Endothelial cell of umbilical vein (primary cell): ENCODE results near the gene PTPRT. TPM values are rescaled to one million over a fixed set of nuclear protein-coding genes. Genes with fewer than 3 reads are reported as not detected.

Source experiments
- BruUV-seq: library from RNA; stranded (reverse); fragments of 400-500 nt; replicated peaks from 2 replicates; lab custom pipeline; 2021; lab: Mats Ljungman, UMichigan
- CTCF ChIA-PET: fragments of 300-600, 350-600 bp; sonication (Branson Sonifier 250); formaldehyde crosslinking; loops from one replicate; lab custom pipeline; 2021; ENCODE audit warnings: antibody characterized with exemption, inconsistent platforms; lab: Charles Lee
- POLR2A ChIA-PET: fragments of 300-600, 350-600 bp; sonication (Branson Sonifier 250); formaldehyde crosslinking; loops from one replicate; lab custom pipeline; 2021; ENCODE audit warnings: antibody characterized with exemption, inconsistent platforms; lab: Charles Lee
- DNase-seq: peaks from one replicate; pipeline ENCODE4 v3.0.0-alpha.2; 2011; ENCODE audit warnings: low read depth, low spot score
- FAIRE-seq: peaks from 2 replicates; lab custom pipeline; 2011; peaks lifted over from hg19 to GRCh38; lab: Jason Lieb, UNC
- H2AFZ ChIP-seq: 2 replicates; pipeline ENCODE4 v1.6.0; 2012; ENCODE audit warnings: low read depth, low read length, control low read depth, inconsistent platforms
- H3K27ac ChIP-seq: 2 replicates; pipeline ENCODE4 v1.5.1; 2011; ENCODE audit warnings: low read depth, mild to moderate bottlenecking, control low read depth, low read length, moderate library complexity; ENCODE audit not compliant: insufficient read depth
- H3K27me3 ChIP-seq, 2 experiments: 2 replicates each; pipeline versions ENCODE4 v1.6.0 to v1.6.1; 2011; ENCODE audit warnings: low read length in 2 of 2, mixed read lengths in 1 of 2; ENCODE audit not compliant: control insufficient read depth in 2 of 2, insufficient read depth in 2 of 2
- H3K36me3 ChIP-seq, 2 experiments: 2 replicates in 1 of 2; 3 replicates in 1 of 2; pipeline ENCODE4 v1.5.1; 2011; ENCODE audit warnings: low read length in 2 of 2, mild to moderate bottlenecking in 1 of 2, moderate library complexity in 1 of 2; ENCODE audit not compliant: control insufficient read depth in 2 of 2, insufficient read depth in 2 of 2; ENCODE audit errors: extremely low read depth in 1 of 2
- H3K4me1 ChIP-seq: 3 replicates; pipeline ENCODE4 v1.5.1; 2011; ENCODE audit warnings: mild to moderate bottlenecking, low read length; ENCODE audit not compliant: control insufficient read depth, insufficient read depth; ENCODE audit errors: extremely low read depth
- H3K4me2 ChIP-seq: 2 replicates; pipeline ENCODE4 v1.6.1; 2011; ENCODE audit warnings: low read length, control low read depth, mixed read lengths; ENCODE audit not compliant: insufficient read depth
- H3K4me3 ChIP-seq, 3 experiments: fragments of 200-600 bp in 1 of 3; sonication (generic), shearing (Covaris generic) in 1 of 3; replicated peaks in 1 of 3; 2 replicates each; pipeline ENCODE4 v1.5.1; 2011 to 2016; ENCODE audit warnings: control low read depth in 3 of 3, low read length in 3 of 3, mild to moderate bottlenecking in 2 of 3, inconsistent platforms in 1 of 3, low read depth in 1 of 3, moderate library complexity in 1 of 3; ENCODE audit not compliant: insufficient read depth in 1 of 3
- H3K79me2 ChIP-seq: 2 replicates; pipeline ENCODE4 v1.6.0; 2012; ENCODE audit warnings: low read length, inconsistent platforms; ENCODE audit not compliant: control insufficient read depth, insufficient read depth
- H3K9ac ChIP-seq: replicated peaks from 2 replicates; pipeline ENCODE3; 2011; ENCODE audit warnings: low read length, control low read depth; ENCODE audit not compliant: insufficient read depth; ENCODE audit errors: extremely low read depth
- H3K9me1 ChIP-seq: replicated peaks from 3 replicates; pipeline ENCODE4 v1.6.0; 2011; ENCODE audit warnings: mild to moderate bottlenecking, low read length; ENCODE audit not compliant: control insufficient read depth, insufficient read depth; ENCODE audit errors: extremely low read depth
- H3K9me3 ChIP-seq: replicated peaks from 2 replicates; pipeline ENCODE4 v1.5.1; 2012; ENCODE audit warnings: low read length, inconsistent platforms; ENCODE audit not compliant: control insufficient read depth, insufficient read depth
- H4K20me1 ChIP-seq: replicated peaks from 2 replicates; pipeline ENCODE3; 2011; ENCODE audit warnings: mild to moderate bottlenecking, low read length; ENCODE audit not compliant: control insufficient read depth, insufficient read depth; ENCODE audit errors: extremely low read depth
- EZH2 ChIP-seq: IDR thresholded peaks from 2 replicates; pipeline ENCODE4 v1.6.1; 2012; ENCODE audit warnings: borderline replicate concordance, low read depth, mild to moderate bottlenecking, moderate library complexity, low read length, inconsistent platforms; ENCODE audit not compliant: severe bottlenecking
- FOS ChIP-seq: IDR thresholded peaks from 2 replicates; pipeline ENCODE4 v1.6.1; 2011; ENCODE audit warnings: mild to moderate bottlenecking, low read length, moderate library complexity, borderline replicate concordance; ENCODE audit not compliant: insufficient read depth
- GATA2 ChIP-seq: IDR thresholded peaks from 2 replicates; pipeline ENCODE4 v1.7.0; 2011; ENCODE audit warnings: low read depth, mild to moderate bottlenecking, moderate library complexity, mixed read lengths, low read length; ENCODE audit not compliant: insufficient read length, insufficient read depth
- JUN ChIP-seq: IDR thresholded peaks from 2 replicates; pipeline ENCODE4 v1.6.1; 2011; ENCODE audit warnings: borderline replicate concordance, low read depth; ENCODE audit not compliant: insufficient read length, insufficient read depth
- MAX ChIP-seq: IDR thresholded peaks from 2 replicates; pipeline ENCODE4 v1.6.1; 2011; ENCODE audit not compliant: insufficient read depth, insufficient read length
- MYC ChIP-seq: IDR thresholded peaks from one replicate; pipeline ENCODE4 v1.6.1; 2011; ENCODE audit warnings: mild to moderate bottlenecking, low read depth, low read length
- POLR2A ChIP-seq: IDR thresholded peaks from 2 replicates; pipeline ENCODE4 v1.6.1; 2012; ENCODE audit warnings: low read depth, mild to moderate bottlenecking, control low read depth, low read length
- POLR2AphosphoS5 ChIP-seq: IDR thresholded peaks from 2 replicates; pipeline ENCODE4 v1.6.1; 2012; ENCODE audit warnings: low read depth, mild to moderate bottlenecking, control low read depth, low read length, moderate library complexity; ENCODE audit not compliant: insufficient read depth
- dilution Hi-C: fragments of 300-500 bp; cut with MboI; formaldehyde crosslinking; loops from one replicate; pipeline ENCODE4 v1.15.0; 2019; ENCODE audit warnings: low sequenced_read_pairs; ENCODE audit not compliant: extremely low pct_ligation_motif_present
- intact Hi-C: fragments of 100-400 bp; cut with micrococcal nuclease; formaldehyde crosslinking; loops from one replicate; pipeline ENCODE4 v1.10.0; 2022
- polyA plus RNA-seq, 4 experiments: library from polyadenylated mRNA; depleted of rRNA in 3 of 4; stranded (reverse) in 3 of 4; unstranded in 1 of 4; fragments of >200 nt; gene quantifications; 2 replicates each; pipeline versions ENCODE4 v1.2.1 to v1.2.3, GENCODE V29; 2011 to 2012; ENCODE audit warnings: missing spikeins in 1 of 4
- total RNA-seq: library from RNA; stranded (reverse); gene quantifications from 2 replicates; pipeline ENCODE4 v1.2.3, GENCODE V29; 2021
- TF ChIP-seq, protein P1 (sequence below), 2 donors: IDR thresholded peaks; 1 replicate in 1 of 2; 2 replicates in 1 of 2; pipeline ENCODE4 v1.5.1; 2011; ENCODE audit warnings: low read length in 2 of 2, mild to moderate bottlenecking in 2 of 2, moderate library complexity in 2 of 2, control low read depth in 1 of 2, inconsistent platforms in 1 of 2, low read depth in 1 of 2; ENCODE audit not compliant: insufficient read depth in 1 of 2; ENCODE audit errors: extremely low read depth in 1 of 2

The PTPRT gene
- total and polyA plus RNA-seq, 2 donors (not counting 3 experiments of a cell fraction or from before 2014, with no cell fraction given), result not detected

- POLR2A ChIA-PET, result no interaction called here
- no peak overlapping the region for H3K4me3 ChIP-seq
- no peak overlapping the region for H3K4me2 ChIP-seq
- intact Hi-C loops, result no loop called here
- no peak overlapping the region for H3K27ac ChIP-seq
- no peak overlapping the region for H3K9ac ChIP-seq
- H3K4me1 ChIP-seq, result no peaks in the 10 kb centered on the region
- peaks cover 5% of the 10 kb centered on the region for H3K9me3 ChIP-seq
- no TSS peak for BruUV-seq
- no peaks in the 10 kb centered on the region for H3K9me1 ChIP-seq
- no peaks in the 10 kb centered on the region for H3K79me2 ChIP-seq
- FAIRE-seq, result no peak
- H4K20me1 ChIP-seq, result no peaks in the 10 kb centered on the region
- dilution Hi-C loops, result no loop called here
- no peak overlapping the region for H2AFZ ChIP-seq
- TF ChIP-seq MYC (no peak), POLR2AphosphoS5 (no peak), GATA2 (no peak), FOS (no peak), EZH2 (no peak), MAX (no peak), POLR2A (no peak), JUN (no peak)
- TF ChIP-seq, protein P1, sequence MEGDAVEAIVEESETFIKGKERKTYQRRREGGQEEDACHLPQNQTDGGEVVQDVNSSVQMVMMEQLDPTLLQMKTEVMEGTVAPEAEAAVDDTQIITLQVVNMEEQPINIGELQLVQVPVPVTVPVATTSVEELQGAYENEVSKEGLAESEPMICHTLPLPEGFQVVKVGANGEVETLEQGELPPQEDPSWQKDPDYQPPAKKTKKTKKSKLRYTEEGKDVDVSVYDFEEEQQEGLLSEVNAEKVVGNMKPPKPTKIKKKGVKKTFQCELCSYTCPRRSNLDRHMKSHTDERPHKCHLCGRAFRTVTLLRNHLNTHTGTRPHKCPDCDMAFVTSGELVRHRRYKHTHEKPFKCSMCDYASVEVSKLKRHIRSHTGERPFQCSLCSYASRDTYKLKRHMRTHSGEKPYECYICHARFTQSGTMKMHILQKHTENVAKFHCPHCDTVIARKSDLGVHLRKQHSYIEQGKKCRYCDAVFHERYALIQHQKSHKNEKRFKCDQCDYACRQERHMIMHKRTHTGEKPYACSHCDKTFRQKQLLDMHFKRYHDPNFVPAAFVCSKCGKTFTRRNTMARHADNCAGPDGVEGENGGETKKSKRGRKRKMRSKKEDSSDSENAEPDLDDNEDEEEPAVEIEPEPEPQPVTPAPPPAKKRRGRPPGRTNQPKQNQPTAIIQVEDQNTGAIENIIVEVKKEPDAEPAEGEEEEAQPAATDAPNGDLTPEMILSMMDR (IDR thresholded peaks at IDR 0.05; ENCODE audit: extremely low read depth in 1 of 2, insufficient read depth in 1 of 2, low read depth in 1 of 2, low read length in 2 of 2), result no peak
- CTCF ChIA-PET, result no interaction called here
- H3K27me3 ChIP-seq, result no peaks in the 10 kb centered on the region
- no peak for DNase-seq
- no peaks in the 10 kb centered on the region for H3K36me3 ChIP-seq
Measured at GRCh38 chr20:42406826-42407225, 782.9 kb downstream of the PTPRT start.
